ENCODE data around the gene MCF2L2. TPM values are rescaled to one million over a fixed set of nuclear protein-coding genes. Genes with fewer than 3 reads are reported as not detected.

The MCF2L2 gene
- total and polyA plus RNA-seq, 9 of the 15 experiments (the other 6 are each of a cell fraction or from before 2014, with no cell fraction given), result 0.56 to 4.2 (median 3.0) TPM

DNA sequence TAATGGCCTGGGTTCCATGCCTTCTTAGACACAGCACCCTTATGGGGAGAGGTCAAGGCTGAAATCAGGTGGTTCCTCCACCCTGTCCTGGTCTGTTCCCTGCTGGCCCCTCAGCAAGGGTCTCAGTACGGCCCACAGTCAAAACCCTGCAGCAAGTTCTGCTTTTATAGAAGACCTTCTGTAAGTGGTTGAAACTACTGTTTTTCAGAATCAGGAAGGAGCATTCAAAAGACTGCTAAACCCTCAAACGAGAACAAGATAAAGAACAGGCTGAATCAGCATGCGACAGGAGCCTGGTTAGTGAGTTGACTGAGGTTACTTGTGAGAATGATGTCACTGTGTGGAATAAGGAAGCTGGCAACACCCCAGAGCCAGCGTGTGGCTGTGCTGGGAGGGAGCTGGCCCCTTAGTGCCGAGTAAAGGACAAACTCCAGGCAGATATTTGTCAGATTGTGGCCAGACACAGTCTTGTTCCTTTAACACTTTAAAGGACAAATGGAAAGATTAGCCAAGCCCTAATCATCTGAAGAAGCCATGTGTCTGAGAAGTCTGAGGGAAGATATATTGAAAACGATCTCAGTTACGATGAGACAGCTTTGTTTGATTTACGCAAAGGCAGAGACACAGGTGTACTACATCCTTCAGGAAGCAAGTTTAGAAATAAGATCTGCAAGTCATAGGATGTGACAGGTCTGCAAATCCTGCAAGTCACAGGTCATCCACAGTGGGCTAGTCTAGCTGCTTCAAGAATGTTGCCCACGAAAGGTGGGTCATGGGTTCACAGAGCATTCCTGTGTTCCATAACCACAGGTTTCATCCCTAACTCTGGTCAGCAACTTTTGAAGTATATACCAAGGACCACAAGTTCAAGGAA lies 121.4 kb downstream of the MCF2L2 start:
- POLR2A ChIA-PET, result interaction anchor here (0.5 to 2.1 kb wide), 9 partner anchors 8 to 297 kb away, joined by 3 to 7 read pairs (median 4); no protein-coding TSS in a partner anchor
- CTCF ChIA-PET (ENCODE audit: low intra/inter-chr PET ratio), result no interaction called here
- Histone ChIP-seq H3K4me1 (replicated peaks in 1 of 2; ENCODE audit: control insufficient read depth in 2 of 2, insufficient read depth in 2 of 2, low read length in 2 of 2) (peaks cover 5 to 15% of the 10 kb centered on the region in 2 experiments; a peak in 4 of 5 replicates), H2AFZ (ENCODE audit: low read depth, low read length) (peak overlapping the region; percentile 79), H3K4me3 (no peak overlapping the region), H3K79me2 (ENCODE audit: control insufficient read depth, insufficient read depth, low read length) (no peaks in the 10 kb centered on the region), H3K4me2 (ENCODE audit: insufficient read depth, low read length) (peak overlapping the region; percentile 52), H3K9me3 (replicated peaks; ENCODE audit: control insufficient read depth, insufficient read depth, low read depth, low read length) (no peaks in the 10 kb centered on the region), H3K9ac (ENCODE audit: insufficient read depth in 1 of 2, low read depth in 2 of 2, low read length in 2 of 2) (peak overlapping the region in 1 of 2 experiments; percentile 39; a peak in 2 of 4 replicates), H3K27me3 (ENCODE audit: control insufficient read depth in 2 of 2, insufficient read depth in 2 of 2, low read length in 2 of 2) (no peaks in the 10 kb centered on the region), H4K20me1 (replicated peaks; ENCODE audit: control insufficient read depth, insufficient read depth, low read length) (no peaks in the 10 kb centered on the region), H3K36me3 (ENCODE audit: control insufficient read depth, insufficient read depth, low read length) (no peaks in the 10 kb centered on the region), H3K27ac (ENCODE audit: extremely low read depth, low read depth, low read length) (peak overlapping the region; percentile 74), H3K9me1 (ENCODE audit: control insufficient read depth, insufficient read depth, low read length) (no peaks in the 10 kb centered on the region)
- in situ Hi-C loops (cut with MboI), result no loop called here
- peak; percentile 81 for FAIRE-seq
- ATAC-seq, result peak; percentile 97
- DNase-seq (ENCODE audit: extremely low read depth in 1 of 4, low spot score in 3 of 4), result peak; percentile 47 to 80 (median 63)
- intact Hi-C loops (cut with micrococcal nuclease), result loop anchor here (2.0 kb wide), 2 partner anchors 24 to 44 kb away; no protein-coding TSS in a partner anchor
- WGBS (ENCODE audit: insufficient coverage, low coverage, missing lambda C conversion rate), result 15% methylated on average over 9 of the region's 9 CpGs
- no TSS peak for BruUV-seq (replicated peaks)
- TF ChIP-seq MCM5 (IDR thresholded peaks at IDR 0.05; ENCODE audit: low read depth) (no peak), REST (IDR thresholded peaks at IDR 0.05; ENCODE audit: borderline replicate concordance) (peak; percentile 90), REST (CRISPR knock-in tag; IDR thresholded peaks at IDR 0.05; ENCODE audit: low read depth) (no peak), CREM (IDR thresholded peaks at IDR 0.05; ENCODE audit: low read depth) (peak; percentile 82), ZNF282 (CRISPR knock-in tag; IDR thresholded peaks at IDR 0.05) (no peak), NFIC (IDR thresholded peaks at IDR 0.05) (peak; percentile 63)
- TF ChIP-seq, protein P1, sequence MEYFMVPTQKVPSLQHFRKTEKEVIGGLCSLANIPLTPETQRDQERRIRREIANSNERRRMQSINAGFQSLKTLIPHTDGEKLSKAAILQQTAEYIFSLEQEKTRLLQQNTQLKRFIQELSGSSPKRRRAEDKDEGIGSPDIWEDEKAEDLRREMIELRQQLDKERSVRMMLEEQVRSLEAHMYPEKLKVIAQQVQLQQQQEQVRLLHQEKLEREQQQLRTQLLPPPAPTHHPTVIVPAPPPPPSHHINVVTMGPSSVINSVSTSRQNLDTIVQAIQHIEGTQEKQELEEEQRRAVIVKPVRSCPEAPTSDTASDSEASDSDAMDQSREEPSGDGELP (CRISPR knock-in tag; IDR thresholded peaks at IDR 0.05; ENCODE audit: borderline replicate concordance), result 0 out of 2 replicates have a peak, but pooled peaks have one; percentile 14
- TF ChIP-seq, protein P2, sequence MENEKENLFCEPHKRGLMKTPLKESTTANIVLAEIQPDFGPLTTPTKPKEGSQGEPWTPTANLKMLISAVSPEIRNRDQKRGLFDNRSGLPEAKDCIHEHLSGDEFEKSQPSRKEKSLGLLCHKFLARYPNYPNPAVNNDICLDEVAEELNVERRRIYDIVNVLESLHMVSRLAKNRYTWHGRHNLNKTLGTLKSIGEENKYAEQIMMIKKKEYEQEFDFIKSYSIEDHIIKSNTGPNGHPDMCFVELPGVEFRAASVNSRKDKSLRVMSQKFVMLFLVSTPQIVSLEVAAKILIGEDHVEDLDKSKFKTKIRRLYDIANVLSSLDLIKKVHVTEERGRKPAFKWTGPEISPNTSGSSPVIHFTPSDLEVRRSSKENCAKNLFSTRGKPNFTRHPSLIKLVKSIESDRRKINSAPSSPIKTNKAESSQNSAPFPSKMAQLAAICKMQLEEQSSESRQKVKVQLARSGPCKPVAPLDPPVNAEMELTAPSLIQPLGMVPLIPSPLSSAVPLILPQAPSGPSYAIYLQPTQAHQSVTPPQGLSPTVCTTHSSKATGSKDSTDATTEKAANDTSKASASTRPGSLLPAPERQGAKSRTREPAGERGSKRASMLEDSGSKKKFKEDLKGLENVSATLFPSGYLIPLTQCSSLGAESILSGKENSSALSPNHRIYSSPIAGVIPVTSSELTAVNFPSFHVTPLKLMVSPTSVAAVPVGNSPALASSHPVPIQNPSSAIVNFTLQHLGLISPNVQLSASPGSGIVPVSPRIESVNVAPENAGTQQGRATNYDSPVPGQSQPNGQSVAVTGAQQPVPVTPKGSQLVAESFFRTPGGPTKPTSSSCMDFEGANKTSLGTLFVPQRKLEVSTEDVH (IDR thresholded peaks at IDR 0.05; ENCODE audit: low read depth, partially characterized antibody), result no peak
